ENCODE results near the gene ABCC4. TPM values are rescaled to one million over a fixed set of nuclear protein-coding genes. Genes with fewer than 3 reads are reported as not detected.

ABCC4 gene
- total RNA-seq, 1 experiment from 2014 or later: 17.0 TPM

DNA sequence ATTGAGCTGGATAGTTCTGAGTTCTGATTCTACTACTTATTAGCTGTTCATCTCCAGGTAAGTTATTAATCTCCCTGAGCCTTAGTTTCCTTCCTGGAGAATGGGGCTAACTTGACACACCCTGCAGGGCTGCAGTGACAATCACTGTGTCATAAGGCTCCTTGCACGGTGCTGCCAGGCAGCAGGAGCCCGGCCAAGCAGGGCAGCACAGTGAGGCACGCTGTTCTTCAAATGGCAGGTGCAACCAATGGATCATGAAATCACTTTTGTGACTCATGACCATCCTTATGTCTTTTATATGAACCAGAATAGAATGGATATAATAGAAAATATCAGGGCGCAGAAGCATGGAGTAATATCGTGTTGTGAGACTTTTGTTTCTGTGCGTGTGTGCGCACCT lies 242.6 kb downstream of the ABCC4 start:
- no peak for TF ChIP-seq EZH2 (IDR thresholded peaks at IDR 0.05; ENCODE audit: low read depth)
- Histone ChIP-seq H3K79me2 (ENCODE audit: low read depth) (no peaks in the 10 kb centered on the region), H3K9me3 (ENCODE audit: insufficient read depth, low read depth) (no peaks in the 10 kb centered on the region), H3K9me2 (ENCODE audit: insufficient read depth) (no peaks in the 10 kb centered on the region; the same call in 1 of the 2 replicates), H3K4me2 (no peak overlapping the region), H3F3A (ENCODE audit: insufficient read depth, low read depth) (no peaks in the 10 kb centered on the region), H3K4me3 (no peak overlapping the region), H3K36me3 (ENCODE audit: low read depth) (no peaks in the 10 kb centered on the region), H2AFZ (no peak overlapping the region), H3K27ac (no peak overlapping the region), H3K27me3 (ENCODE audit: insufficient read depth, low read depth) (no peaks in the 10 kb centered on the region), H3K4me1 (replicated peaks; ENCODE audit: insufficient read depth) (no peaks in the 10 kb centered on the region), H4K20me1 (ENCODE audit: insufficient read depth) (no peaks in the 10 kb centered on the region)
- intact Hi-C loops (cut with micrococcal nuclease; ENCODE audit: unreplicated experiment): no loop called here
- DNase-seq: no peak
- no TSS peak for BruUV-seq (replicated peaks)
- CTCF ChIA-PET: no interaction called here
- POLR2A ChIA-PET (ENCODE audit: unreplicated experiment): no interaction called here

GRCh38 chr13:95056266-95056665 lies 245.0 kb downstream of the ABCC4 start:
- Histone ChIP-seq H3K4me3 (no peak overlapping the region), H3K4me1 (replicated peaks; ENCODE audit: insufficient read depth) (no peaks in the 10 kb centered on the region), H4K20me1 (ENCODE audit: insufficient read depth) (no peaks in the 10 kb centered on the region), H3K27me3 (ENCODE audit: insufficient read depth, low read depth) (no peaks in the 10 kb centered on the region), H3K79me2 (ENCODE audit: low read depth) (no peaks in the 10 kb centered on the region), H3K9me2 (ENCODE audit: insufficient read depth) (no peaks in the 10 kb centered on the region; the same call in 1 of the 2 replicates), H3F3A (ENCODE audit: insufficient read depth, low read depth) (no peaks in the 10 kb centered on the region), H3K36me3 (ENCODE audit: low read depth) (no peaks in the 10 kb centered on the region), H3K9me3 (ENCODE audit: insufficient read depth, low read depth) (no peaks in the 10 kb centered on the region), H3K4me2 (no peak overlapping the region), H3K27ac (no peak overlapping the region), H2AFZ (no peak overlapping the region)
- POLR2A ChIA-PET (ENCODE audit: unreplicated experiment): no interaction called here
- intact Hi-C loops (cut with micrococcal nuclease; ENCODE audit: unreplicated experiment): no loop called here
- TF ChIP-seq EZH2 (IDR thresholded peaks at IDR 0.05; ENCODE audit: low read depth): no peak
- no peak for TF ChIP-seq CTCF (conservative IDR thresholded peaks at IDR 0.05)
- CTCF ChIA-PET: no interaction called here
- BruUV-seq (replicated peaks): no TSS peak
- DNase-seq: no peak

DNA sequence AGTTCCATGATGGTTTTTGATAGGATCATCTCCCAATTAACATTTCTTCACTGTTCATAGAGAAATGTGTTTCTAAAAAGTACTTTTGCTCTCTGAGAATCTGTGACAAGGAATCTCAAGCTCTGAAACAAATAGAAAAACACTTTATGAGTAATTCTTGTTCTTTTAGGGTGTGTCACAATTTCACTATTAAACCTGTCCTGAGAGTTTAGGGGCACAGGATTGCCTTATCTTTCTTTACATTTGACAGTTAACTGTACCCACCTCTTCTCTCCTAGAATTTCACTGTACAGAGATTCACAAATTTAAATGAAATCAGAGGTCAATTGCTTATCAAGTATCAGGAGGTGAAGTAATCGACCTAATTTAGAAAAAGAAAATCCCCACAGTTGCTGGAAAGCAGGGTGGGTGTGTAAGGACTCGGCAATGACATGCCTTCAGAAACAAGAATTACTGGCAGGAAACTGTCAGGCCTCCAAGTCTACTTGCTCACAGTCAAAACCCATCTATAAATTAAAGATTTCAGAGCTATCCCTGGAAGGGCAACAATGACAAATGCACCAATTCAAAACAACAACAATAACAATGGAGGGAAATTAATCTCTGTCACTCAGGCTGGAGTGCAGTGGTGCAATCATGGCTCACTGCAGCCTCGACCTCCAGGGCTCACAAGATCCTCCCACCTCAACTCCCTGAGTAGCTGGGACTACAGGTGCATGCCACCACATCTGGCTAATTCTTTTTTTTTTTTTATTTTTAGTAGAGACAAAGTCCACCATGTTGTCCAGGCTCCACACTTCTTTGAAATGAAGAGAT lies 250.2 kb downstream of the ABCC4 start:
- Histone ChIP-seq H3K9me3 (ENCODE audit: insufficient read depth, low read depth) (no peaks in the 10 kb centered on the region), H3K27ac (no peak overlapping the region), H3K4me2 (no peak overlapping the region), H3K9me2 (ENCODE audit: insufficient read depth) (no peaks in the 10 kb centered on the region), H4K20me1 (ENCODE audit: insufficient read depth) (no peaks in the 10 kb centered on the region), H3K36me3 (ENCODE audit: low read depth) (no peaks in the 10 kb centered on the region), H2AFZ (no peak overlapping the region), H3K27me3 (ENCODE audit: insufficient read depth, low read depth) (no peaks in the 10 kb centered on the region), H3K4me3 (no peak overlapping the region), H3K79me2 (ENCODE audit: low read depth) (no peaks in the 10 kb centered on the region), H3F3A (ENCODE audit: insufficient read depth, low read depth) (no peaks in the 10 kb centered on the region), H3K4me1 (replicated peaks; ENCODE audit: insufficient read depth) (no peaks in the 10 kb centered on the region)
- POLR2A ChIA-PET (ENCODE audit: unreplicated experiment): no interaction called here
- CTCF ChIA-PET: no interaction called here
- BruUV-seq (replicated peaks): no TSS peak
- intact Hi-C loops (cut with micrococcal nuclease; ENCODE audit: unreplicated experiment): no loop called here
- TF ChIP-seq EZH2 (IDR thresholded peaks at IDR 0.05; ENCODE audit: low read depth): no peak
- DNase-seq: no peak

DNA sequence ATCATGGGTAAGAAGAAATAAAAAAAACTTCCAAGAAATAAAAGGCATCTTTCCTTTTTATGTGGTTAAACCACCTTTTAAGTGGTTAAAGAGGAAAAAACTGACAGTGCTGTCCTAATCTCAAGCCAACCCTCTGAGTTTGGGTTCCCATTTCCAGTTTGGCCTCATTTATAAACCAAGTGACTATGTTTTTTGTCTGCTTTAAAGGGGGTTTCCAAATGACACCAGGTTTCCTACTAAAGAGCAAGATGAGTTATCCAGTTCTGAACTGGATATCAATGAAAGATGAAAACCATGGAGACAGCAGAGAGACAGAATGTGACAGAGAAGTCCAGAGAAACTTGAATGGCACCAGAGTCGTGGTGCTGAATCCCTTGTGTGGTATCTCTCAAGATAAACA lies 251.5 kb downstream of the ABCC4 start:
- TF ChIP-seq EZH2 (IDR thresholded peaks at IDR 0.05; ENCODE audit: low read depth) (no peak), CTCF (conservative IDR thresholded peaks at IDR 0.05) (no peak)
- BruUV-seq (replicated peaks): no TSS peak
- H3K27ac ChIP-seq: no peak overlapping the region

More for the DNA sequence above, 251.5 kb downstream of the ABCC4 start:
- Histone ChIP-seq H3K27me3 (ENCODE audit: insufficient read depth, low read depth) (no peaks in the 10 kb centered on the region), H3K4me2 (no peak overlapping the region), H2AFZ (no peak overlapping the region), H3K4me1 (replicated peaks; ENCODE audit: insufficient read depth) (no peaks in the 10 kb centered on the region), H3K79me2 (ENCODE audit: low read depth) (no peaks in the 10 kb centered on the region), H3K9me3 (ENCODE audit: insufficient read depth, low read depth) (no peaks in the 10 kb centered on the region), H3F3A (ENCODE audit: insufficient read depth, low read depth) (no peaks in the 10 kb centered on the region), H3K4me3 (no peak overlapping the region), H4K20me1 (ENCODE audit: insufficient read depth) (no peaks in the 10 kb centered on the region), H3K36me3 (ENCODE audit: low read depth) (no peaks in the 10 kb centered on the region), H3K9me2 (ENCODE audit: insufficient read depth) (no peaks in the 10 kb centered on the region)
- ChIA-PET CTCF (no interaction called here), POLR2A (ENCODE audit: unreplicated experiment) (no interaction called here)
- intact Hi-C loops (cut with micrococcal nuclease; ENCODE audit: unreplicated experiment): no loop called here
- no peak for DNase-seq

Measured in PC-9 (cell line).